Heart right ventricle (tissue), 16 donors: ENCODE results near the gene WDR86. TPM values are rescaled to one million over a fixed set of nuclear protein-coding genes. Genes with fewer than 3 reads are reported as not detected.

ENCODE experiments used
- ATAC-seq, 8 donors: fragments of 200-7000 bp; cut with Tn5 transposase; one replicate each; pipeline ENCODE4 v1.9.1; 2020; ENCODE audit warnings: mild to moderate bottlenecking in 8 of 8, moderate library complexity in 8 of 8, moderate number of reproducible peaks in 1 of 8
- DNase-seq, 2 donors: peaks; one replicate each; pipeline ENCODE4 v3.0.0-alpha.2; 2020
- H3K27ac ChIP-seq, 10 donors: fragments of 200-600 bp; sonication (generic) in 2 of 10; one replicate each; pipeline versions ENCODE4 v1.5.0 to v1.8.0; 2020 to 2022; ENCODE audit warnings: mild to moderate bottlenecking in 3 of 10
- H3K27me3 ChIP-seq, 7 donors: fragments of 200-600 bp; one replicate each; pipeline ENCODE4 v1.8.0; 2021 to 2022; ENCODE audit warnings: mild to moderate bottlenecking in 2 of 7
- H3K36me3 ChIP-seq, 9 donors: fragments of 200-600 bp; sonication (generic) in 1 of 9; one replicate each; pipeline versions ENCODE4 v1.5.0 to v1.8.0; 2020 to 2022; ENCODE audit warnings: mild to moderate bottlenecking in 2 of 9
- H3K4me1 ChIP-seq, 9 donors: fragments of 200-600 bp; sonication (generic) in 1 of 9; one replicate each; pipeline versions ENCODE4 v1.5.0 to v1.8.0; 2020 to 2022; ENCODE audit warnings: mild to moderate bottlenecking in 4 of 9
- H3K4me3 ChIP-seq, 10 donors: fragments of 200-600 bp; sonication (generic) in 2 of 10; one replicate each; pipeline versions ENCODE4 v1.5.0 to v1.8.0; 2020 to 2022; ENCODE audit warnings: mild to moderate bottlenecking in 7 of 10, moderate library complexity in 2 of 10
- H3K9me3 ChIP-seq, 11 donors: fragments of 200-600 bp in 10 of 11; sonication (generic) in 2 of 11; one replicate each; pipeline versions ENCODE4 v1.5.0 to v1.8.0; 2013 to 2022; ENCODE audit warnings: mild to moderate bottlenecking in 2 of 11, control low read depth in 1 of 11, moderate library complexity in 1 of 11
- WGBS, 2 donors: extraction: QIAGEN DNeasy Blood & Tissue Kit; methylation state at CpG; one replicate each; pipeline ENCODE4 v1.1.7; 2013; ENCODE audit warnings: inconsistent platforms in 1 of 2; 5-methylcytosine and 5-hydroxymethylcytosine counted together
- intact Hi-C, 10 donors: fragments of 100-400 bp; cut with DNase I; formaldehyde crosslinking; loops; one replicate each; pipeline versions ENCODE4 v1.11.1 to v1.14.2; 2022
- polyA plus RNA-seq, 2 donors: library from polyadenylated mRNA; stranded (reverse); fragments of 200-250 nt; gene quantifications; one replicate each; pipeline ENCODE4 v1.2.3, GENCODE V29; 2013
- total RNA-seq, 10 donors: library from RNA; stranded (reverse); fragmentation: NEBNext Ultra II Directional in 3 of 10; extraction: Animal tissue kit (Norgen Biotek cat#: 25700) in 3 of 10; gene quantifications; one replicate each; pipeline versions ENCODE4 v1.2.1 to v1.2.4, GENCODE V29; 2021 to 2023
- TF ChIP-seq, protein P1 (sequence below), 9 donors: fragments of 200-600 bp; sonication (generic) in 2 of 9; IDR thresholded peaks; one replicate each; pipeline versions ENCODE4 v1.5.0 to v1.8.0; 2021 to 2022; ENCODE audit warnings: antibody characterized with exemption in 9 of 9, mild to moderate bottlenecking in 5 of 9, moderate library complexity in 1 of 9
- donor health status: Arrhythmogenic right ventricular cardiomyopathy.
- donor health status: ischemic (EF 13 %, LVEDD 7.1; RV severe dilation, severe dysfunction).
- donor health status: healthy with polysubstance abuse.
- donor health status: DM: no; HTN: yes; CAD: no.
- donor health status: DM: no; HTN: no; CAD: no.
- donor health status: ischemic (EF 25% LVEDD 6.9; RV normal size, moderate dysfunction).
- donor health status: ischemic (EF 25% LVEDD 5.7; RV mildly dilated, moderate dysfunction).
- donor health status: healthy.
- donor health status: DM: yes; HTN: yes; CAD: no.
- donor health status: Ischemic cardiomyopathy.
- donor health status: ischemic (EF 35%, LVEDD 5.7; RV mildly dilated, moderate dysfunction).
- donor health status: nonischemic (EF 11% LVEDD 7.7; RV severe dilation, severe dysfunction).
- donor health status: DM: yes; HTN: yes; CAD: no.
- donor health status: PGD.
- donor health status: ischemic (EF 29% LVEDD 5.4; RV normal size, mild dysfunction).
- donor health status: nonischemic (EF 23%, LVEDD 6.1; RV moderate dilation, normal function).

WDR86 gene
- total and polyA plus RNA-seq, 12 donors = 0.15 to 0.52 (median 0.25) TPM; not detected in 3

DNA sequence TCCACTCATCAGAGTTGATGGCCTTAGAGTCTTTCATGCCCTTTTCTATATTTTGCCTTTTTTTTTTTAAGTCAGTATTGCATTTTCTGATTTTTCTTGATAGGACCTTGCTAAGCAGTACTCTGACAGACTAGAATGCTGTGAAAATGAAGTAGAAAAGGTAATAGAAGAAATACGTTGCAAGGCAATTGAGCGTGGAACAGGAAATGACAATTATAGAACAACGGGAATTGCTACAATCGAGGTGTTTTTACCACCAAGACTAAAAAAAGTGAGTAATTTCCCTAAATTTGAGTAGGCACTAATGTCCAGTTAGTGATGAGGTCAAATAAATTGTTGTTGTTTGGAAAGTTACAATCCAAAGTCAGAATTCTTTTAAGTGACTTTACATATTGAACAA is 60.9 kb downstream of the WDR86 start:
- H3K27ac ChIP-seq = peak overlapping the region in 7 of 10 donors; percentile 51 to 90 (median 73)

DNA sequence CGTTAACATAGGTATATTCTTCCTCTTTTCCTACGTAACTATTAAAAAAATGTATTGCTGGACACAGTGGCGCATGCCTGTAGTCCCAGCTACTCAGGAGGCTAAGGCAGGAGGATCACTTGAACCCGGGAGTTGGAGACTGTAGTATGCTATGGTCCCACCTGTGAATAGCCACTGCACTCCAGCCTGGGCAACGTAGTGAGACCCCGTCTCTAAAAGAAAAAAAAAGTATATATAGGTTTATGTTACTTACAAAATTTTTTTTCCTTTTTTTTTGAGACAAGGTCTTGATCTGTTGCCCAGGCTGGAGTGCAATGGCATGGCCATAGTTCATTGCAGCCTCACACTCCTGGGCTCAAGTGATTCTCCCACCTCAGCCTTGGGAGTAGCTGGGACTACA is 62.6 kb downstream of the WDR86 start:
- Histone ChIP-seq H3K9me3 (no peaks in the 10 kb centered on the region), H3K4me3 (no peak overlapping the region), H3K4me1 (peaks cover 5 to 66% (median 34%) of the 10 kb centered on the region in 9 donors), H3K36me3 (peaks cover 0 to 80% (median 44%) of the 10 kb centered on the region in 9 donors), H3K27me3 (no peaks in the 10 kb centered on the region), H3K27ac (peak overlapping the region in 1 of 10 donors; percentile 51)
- no peak for DNase-seq
- TF ChIP-seq, protein P1, sequence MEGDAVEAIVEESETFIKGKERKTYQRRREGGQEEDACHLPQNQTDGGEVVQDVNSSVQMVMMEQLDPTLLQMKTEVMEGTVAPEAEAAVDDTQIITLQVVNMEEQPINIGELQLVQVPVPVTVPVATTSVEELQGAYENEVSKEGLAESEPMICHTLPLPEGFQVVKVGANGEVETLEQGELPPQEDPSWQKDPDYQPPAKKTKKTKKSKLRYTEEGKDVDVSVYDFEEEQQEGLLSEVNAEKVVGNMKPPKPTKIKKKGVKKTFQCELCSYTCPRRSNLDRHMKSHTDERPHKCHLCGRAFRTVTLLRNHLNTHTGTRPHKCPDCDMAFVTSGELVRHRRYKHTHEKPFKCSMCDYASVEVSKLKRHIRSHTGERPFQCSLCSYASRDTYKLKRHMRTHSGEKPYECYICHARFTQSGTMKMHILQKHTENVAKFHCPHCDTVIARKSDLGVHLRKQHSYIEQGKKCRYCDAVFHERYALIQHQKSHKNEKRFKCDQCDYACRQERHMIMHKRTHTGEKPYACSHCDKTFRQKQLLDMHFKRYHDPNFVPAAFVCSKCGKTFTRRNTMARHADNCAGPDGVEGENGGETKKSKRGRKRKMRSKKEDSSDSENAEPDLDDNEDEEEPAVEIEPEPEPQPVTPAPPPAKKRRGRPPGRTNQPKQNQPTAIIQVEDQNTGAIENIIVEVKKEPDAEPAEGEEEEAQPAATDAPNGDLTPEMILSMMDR (IDR thresholded peaks at IDR 0.05) = no peak
- no peak for ATAC-seq
- intact Hi-C loops = no loop called here
- 95% methylated on average over 6 of the region's 6 CpGs for WGBS, 2 donors

More for the DNA sequence above, 60.9 kb downstream of the WDR86 start:
- TF ChIP-seq, protein P1 (IDR thresholded peaks at IDR 0.05) = no peak
- no peaks in the 10 kb centered on the region for H3K27me3 ChIP-seq
- intact Hi-C loops = no loop called here
- H3K4me1 ChIP-seq = peaks cover 0 to 50% (median 24%) of the 10 kb centered on the region in 9 donors
- H3K36me3 ChIP-seq = peaks cover 0 to 93% (median 56%) of the 10 kb centered on the region in 9 donors
- WGBS, 2 donors = 68 to 73% methylated on average over 4 of the region's 4 CpGs
- H3K4me3 ChIP-seq = no peak overlapping the region
- no peak for DNase-seq
- no peaks in the 10 kb centered on the region for H3K9me3 ChIP-seq
- ATAC-seq = no peak

DNA sequence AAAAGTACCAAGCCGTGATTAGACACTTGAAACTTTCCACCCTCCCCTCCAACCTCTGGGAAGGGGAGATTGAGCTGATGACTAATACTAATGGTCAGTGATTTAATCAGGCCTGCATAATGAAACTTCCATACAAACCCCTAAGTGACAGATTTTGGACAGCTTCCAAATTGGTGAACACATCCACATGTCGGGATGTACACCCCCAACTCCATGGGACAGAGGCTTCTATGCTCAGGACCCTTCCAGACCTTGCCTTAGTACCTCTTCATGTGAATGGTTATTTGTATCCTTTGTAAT is 63.4 kb downstream of the WDR86 start:
- Histone ChIP-seq H3K27ac (peak overlapping the region in 3 of 10 donors; percentile 39 to 51 (median 45)), H3K36me3 (peaks cover 0 to 72% (median 37%) of the 10 kb centered on the region in 9 donors), H3K4me3 (no peak overlapping the region), H3K27me3 (no peaks in the 10 kb centered on the region), H3K4me1 (peaks cover 5 to 65% (median 34%) of the 10 kb centered on the region in 9 donors), H3K9me3 (no peaks in the 10 kb centered on the region)
- intact Hi-C loops = no loop called here
- TF ChIP-seq, protein P1 (IDR thresholded peaks at IDR 0.05) = no peak
- whole genome bisulfite sequencing, 2 donors = 33 to 41% methylated on average over 2 of the region's 2 CpGs
- ATAC-seq (no peak), DNase-seq (no peak)

DNA sequence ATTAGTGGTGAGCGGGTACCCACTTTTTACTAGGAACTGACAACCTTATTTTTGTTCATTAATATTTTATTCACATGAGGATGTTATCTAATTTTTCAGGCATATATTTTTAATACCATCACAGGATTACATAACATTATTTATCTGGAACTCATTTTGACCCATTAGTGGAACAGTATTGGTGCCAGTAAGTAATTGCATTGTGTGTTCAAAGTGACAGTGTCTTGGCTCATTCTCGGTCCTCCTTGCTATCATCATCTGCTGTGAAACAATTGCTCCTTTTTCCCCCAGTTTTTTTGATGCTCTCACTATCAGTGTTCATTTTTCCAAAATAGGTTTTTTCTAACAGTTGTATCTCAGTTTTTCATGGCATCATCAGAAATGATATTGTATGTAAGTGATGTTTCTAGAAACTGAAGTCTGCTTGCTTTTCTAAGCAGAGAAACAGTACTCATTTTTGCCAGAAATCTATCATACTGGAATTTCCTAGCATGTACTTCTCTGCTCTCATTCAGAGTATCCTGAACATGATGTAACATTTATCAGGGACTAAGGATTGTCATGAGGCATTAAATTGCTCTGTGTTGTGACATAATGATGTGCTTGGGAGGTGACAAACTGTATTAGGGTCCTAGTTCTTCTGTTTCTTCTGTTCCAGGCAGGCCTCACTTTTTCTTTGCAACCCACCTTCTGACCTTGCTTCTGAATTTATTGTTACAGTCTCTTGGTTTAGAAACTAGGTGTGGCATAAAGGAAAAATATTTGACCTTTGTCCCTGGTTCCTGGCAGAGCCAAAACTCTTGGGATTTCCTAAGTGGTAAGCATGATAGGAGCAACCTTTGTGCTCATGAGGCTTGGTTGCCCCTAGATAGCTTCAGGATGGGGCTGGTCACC is 64.0 kb downstream of the WDR86 start:
- ATAC-seq (no peak), DNase-seq (no peak)
- intact Hi-C loops = no loop called here
- H3K4me3 ChIP-seq = no peak overlapping the region
- H3K4me1 ChIP-seq = peaks cover 5 to 64% (median 39%) of the 10 kb centered on the region in 9 donors
- peak overlapping the region in 3 of 10 donors; percentile 39 to 51 (median 45) for H3K27ac ChIP-seq
- TF ChIP-seq, protein P1 (IDR thresholded peaks at IDR 0.05) = no peak
- WGBS, 2 donors = 75 to 76% methylated on average over 2 of the region's 2 CpGs
- peaks cover 0 to 66% (median 31%) of the 10 kb centered on the region in 9 donors for H3K36me3 ChIP-seq
- no peaks in the 10 kb centered on the region for H3K9me3 ChIP-seq
- H3K27me3 ChIP-seq = no peaks in the 10 kb centered on the region
